Ovary (tissue), 3 donors: ENCODE measurements around the gene STYX.

Experiments
- CTCF ChIP-seq, 3 donors: fragments of 450-650 bp in 2 of 3; fragments of 200-600 bp in 1 of 3; IDR thresholded peaks; one replicate each; pipeline versions ENCODE4 v1.5.1 to v1.8.0; 2016 to 2022; ENCODE audit warnings: antibody characterized with exemption in 3 of 3, mild to moderate bottlenecking in 1 of 3
- EP300 ChIP-seq: sonication (generic); formaldehyde crosslinking; IDR thresholded peaks from one replicate; pipeline ENCODE4 v1.6.1; 2017; ENCODE audit warnings: antibody characterized with exemption
- POLR2A ChIP-seq: fragments of 450-650 bp; IDR thresholded peaks from one replicate; pipeline ENCODE4 v1.6.1; 2017; ENCODE audit warnings: antibody characterized with exemption, mild to moderate bottlenecking, moderate library complexity
- donor health status: DM: no; HTN: no; CAD: no.

- TF ChIP-seq EP300 (no peak), CTCF (IDR thresholded peaks at IDR 0.05) (no peak), POLR2A (no peak)
These were observed 13.8 kb upstream of the STYX start for GRCh38 chr14:52716155-52716554.
